GM12878 (cell line): ENCODE measurements around the gene DIO3. TPM values are rescaled to one million over a fixed set of nuclear protein-coding genes. Genes with fewer than 3 reads are reported as not detected.

Experiments
- ATAC-seq: fragments of 200-7000 bp; cut with Tn5 transposase; 3 replicates; pipeline ENCODE4 v1.9.1; 2020; ENCODE audit warnings: mild to moderate bottlenecking, moderate library complexity
- BruUV-seq: library from RNA; stranded (reverse); fragments of 400-500 nt; replicated peaks from 2 replicates; lab custom pipeline; 2021; lab: Mats Ljungman, UMichigan
- CTCF ChIA-PET: fragments of 300-600 bp; sonication (Branson Sonifier 250); formaldehyde crosslinking; extraction: SDS; loops from one replicate; lab custom pipeline; 2021; ENCODE audit warnings: inconsistent platforms; lab: Yijun Ruan, JAX
- POLR2A ChIA-PET: fragments of 350-600 bp; formaldehyde crosslinking; extraction: SDS; loops from one replicate; lab custom pipeline; 2021; ENCODE audit warnings: inconsistent platforms; lab: Charles Lee
- RAD21 ChIA-PET: fragments of 300-600 bp; sonication (Branson Sonifier 250); formaldehyde crosslinking; loops from one replicate; lab custom pipeline; 2023; ENCODE audit warnings: antibody characterized with exemption; ENCODE audit not compliant: unreplicated experiment; lab: Charles Lee
- SMC1A ChIA-PET: fragments of 300-600 bp; sonication (Branson Sonifier 250); formaldehyde crosslinking; loops from one replicate; lab custom pipeline; 2023; ENCODE audit not compliant: unreplicated experiment, uncharacterized antibody; lab: Charles Lee
- DNase-seq: peaks from one replicate; pipeline ENCODE4 v3.0.0-alpha.2; 2011; ENCODE audit warnings: low read depth, low spot score
- FAIRE-seq: peaks from 3 replicates; lab custom pipeline; 2011; peaks lifted over from hg19 to GRCh38; lab: Jason Lieb, UNC
- H2AFZ ChIP-seq: 2 replicates; pipeline ENCODE4 v1.6.0; 2011; ENCODE audit warnings: low read depth, low read length, control low read depth; ENCODE audit not compliant: control insufficient read depth
- H3K27ac ChIP-seq: 2 replicates; pipeline ENCODE4 v1.5.1; 2011; ENCODE audit warnings: control low read depth; ENCODE audit not compliant: control insufficient read depth, insufficient read depth
- H3K27me3 ChIP-seq, 2 experiments: replicated peaks in 1 of 2; 2 replicates each; pipeline versions ENCODE4 v1.6.0 to v1.6.1; 2011; ENCODE audit warnings: low read length in 1 of 2; ENCODE audit not compliant: control insufficient read depth in 2 of 2, insufficient read depth in 2 of 2
- H3K36me3 ChIP-seq, 2 experiments: 2 replicates each; pipeline ENCODE4 v1.5.1; 2011; ENCODE audit warnings: low read length in 1 of 2; ENCODE audit not compliant: control insufficient read depth in 2 of 2, insufficient read depth in 2 of 2
- H3K4me1 ChIP-seq: 2 replicates; pipeline ENCODE4 v1.6.1; 2011; ENCODE audit warnings: mild to moderate bottlenecking, low read length, moderate library complexity, mixed read lengths; ENCODE audit not compliant: control insufficient read depth, insufficient read depth
- H3K4me2 ChIP-seq: 2 replicates; pipeline ENCODE4 v1.6.0; 2011; ENCODE audit warnings: control low read depth; ENCODE audit not compliant: control insufficient read depth, insufficient read depth
- H3K4me3 ChIP-seq: fragments of 200-600 bp; sonication (generic); 2 replicates; pipeline ENCODE4 v1.5.1; 2016
- H3K79me2 ChIP-seq: 2 replicates; pipeline ENCODE4 v1.6.0; 2011; ENCODE audit warnings: low read length; ENCODE audit not compliant: control insufficient read depth, insufficient read depth
- H3K9ac ChIP-seq: 2 replicates; pipeline ENCODE4 v1.8.0; 2011; ENCODE audit warnings: low read length, control low read depth, mixed read lengths; ENCODE audit not compliant: control insufficient read depth, insufficient read depth
- H3K9me3 ChIP-seq: replicated peaks from 3 replicates; pipeline ENCODE4 v1.5.1; 2011; ENCODE audit warnings: mild to moderate bottlenecking, low read length; ENCODE audit not compliant: control insufficient read depth, insufficient read depth
- H4K20me1 ChIP-seq: 2 replicates; pipeline ENCODE4 v1.6.0; 2011; ENCODE audit not compliant: control insufficient read depth, insufficient read depth
- BCL3 ChIP-seq: IDR thresholded peaks from 2 replicates; pipeline ENCODE4 v1.6.1; 2011; ENCODE audit warnings: borderline replicate concordance, low read depth, mild to moderate bottlenecking, moderate library complexity, low read length; ENCODE audit not compliant: insufficient read depth, poor library complexity, severe bottlenecking
- TCF3 ChIP-seq: IDR thresholded peaks from 2 replicates; pipeline ENCODE4 v1.6.1; 2012; ENCODE audit warnings: low read depth, mild to moderate bottlenecking, low read length, borderline replicate concordance; ENCODE audit not compliant: insufficient read depth
- WGBS: methylation state at CpG from one replicate; pipeline ENCODE4 v1.1.6; 2016; ENCODE audit warnings: low lambda C conversion rate; ENCODE audit not compliant: insufficient replicate concordance, insufficient coverage; ENCODE audit errors: missing lambda C conversion rate; 5-methylcytosine and 5-hydroxymethylcytosine counted together
- in situ Hi-C: fragments of 300-500 bp; cut with MboI; formaldehyde crosslinking; loops from 9 replicates; pipeline ENCODE4 v1.14.3; 2018; ENCODE audit warnings: mixed read lengths
- intact Hi-C: fragments of 100-400 bp; cut with micrococcal nuclease; formaldehyde crosslinking; loops from one replicate; pipeline ENCODE4 v1.14.2; 2022; ENCODE audit not compliant: unreplicated experiment
- polyA plus RNA-seq, 11 experiments: library from polyadenylated mRNA; depleted of rRNA in 4 of 11; unstranded in 6 of 11; stranded (reverse) in 5 of 11; fragments of >200 nt; fragmentation: Nextera tagmentation in 4 of 11; fragmentation: Illumina TruSeq in 1 of 11; extraction: Ambion mirVana in 4 of 11; extraction: Trizol in 1 of 11; gene quantifications; 1 replicate in 1 of 11; 2 replicates in 10 of 11; pipeline versions ENCODE4 v1.2.1 to v1.2.3, GENCODE V29; 2011 to 2016; ENCODE audit warnings: inconsistent platforms in 2 of 11, missing spikeins in 2 of 11, low read depth in 1 of 11
- total RNA-seq, 4 experiments: library from RNA; depleted of rRNA in 3 of 4; stranded (reverse); fragments of >200 nt in 3 of 4; fragmentation: Illumina TruSeq in 1 of 4; extraction: Trizol in 1 of 4; gene quantifications; 2 replicates each; pipeline versions ENCODE4 v1.2.1 to v1.2.3, GENCODE V29; 2013 to 2021
- TF ChIP-seq, protein P1 (sequence below): fragments of 450-650 bp; IDR thresholded peaks from 2 replicates; pipeline ENCODE4 v1.6.1; 2017; ENCODE audit warnings: antibody characterized with exemption, mild to moderate bottlenecking, moderate library complexity

Gene DIO3
- total and polyA plus RNA-seq, 10 of the 15 experiments (the other 5 are each of a cell fraction or from before 2014, with no cell fraction given), result not detected

- 56% methylated on average over 1 of the region's 1 CpG for whole genome bisulfite sequencing
- Histone ChIP-seq H3K27me3 (no peaks in the 10 kb centered on the region; a peak in 2 of 4 replicates), H3K79me2 (no peaks in the 10 kb centered on the region), H4K20me1 (no peaks in the 10 kb centered on the region), H3K4me2 (no peak overlapping the region), H2AFZ (no peak overlapping the region), H3K4me3 (no peak overlapping the region), H3K36me3 (no peaks in the 10 kb centered on the region), H3K9me3 (no peaks in the 10 kb centered on the region; the same call in 2 of the 3 replicates), H3K4me1 (no peaks in the 10 kb centered on the region), H3K27ac (no peak overlapping the region), H3K9ac (no peak overlapping the region)
- CTCF ChIA-PET, result no interaction called here
- in situ Hi-C loops (no loop called here), intact Hi-C loops (no loop called here)
- no peak for FAIRE-seq
- SMC1A ChIA-PET, result no interaction called here
- no peak for DNase-seq
- POLR2A ChIA-PET, result no interaction called here
- TF ChIP-seq, protein P1, sequence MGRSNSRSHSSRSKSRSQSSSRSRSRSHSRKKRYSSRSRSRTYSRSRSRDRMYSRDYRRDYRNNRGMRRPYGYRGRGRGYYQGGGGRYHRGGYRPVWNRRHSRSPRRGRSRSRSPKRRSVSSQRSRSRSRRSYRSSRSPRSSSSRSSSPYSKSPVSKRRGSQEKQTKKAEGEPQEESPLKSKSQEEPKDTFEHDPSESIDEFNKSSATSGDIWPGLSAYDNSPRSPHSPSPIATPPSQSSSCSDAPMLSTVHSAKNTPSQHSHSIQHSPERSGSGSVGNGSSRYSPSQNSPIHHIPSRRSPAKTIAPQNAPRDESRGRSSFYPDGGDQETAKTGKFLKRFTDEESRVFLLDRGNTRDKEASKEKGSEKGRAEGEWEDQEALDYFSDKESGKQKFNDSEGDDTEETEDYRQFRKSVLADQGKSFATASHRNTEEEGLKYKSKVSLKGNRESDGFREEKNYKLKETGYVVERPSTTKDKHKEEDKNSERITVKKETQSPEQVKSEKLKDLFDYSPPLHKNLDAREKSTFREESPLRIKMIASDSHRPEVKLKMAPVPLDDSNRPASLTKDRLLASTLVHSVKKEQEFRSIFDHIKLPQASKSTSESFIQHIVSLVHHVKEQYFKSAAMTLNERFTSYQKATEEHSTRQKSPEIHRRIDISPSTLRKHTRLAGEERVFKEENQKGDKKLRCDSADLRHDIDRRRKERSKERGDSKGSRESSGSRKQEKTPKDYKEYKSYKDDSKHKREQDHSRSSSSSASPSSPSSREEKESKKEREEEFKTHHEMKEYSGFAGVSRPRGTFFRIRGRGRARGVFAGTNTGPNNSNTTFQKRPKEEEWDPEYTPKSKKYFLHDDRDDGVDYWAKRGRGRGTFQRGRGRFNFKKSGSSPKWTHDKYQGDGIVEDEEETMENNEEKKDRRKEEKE, result no peak
- TF ChIP-seq TCF3 (peak; percentile 35; the same call in 1 of the 2 replicates), BCL3 (peak; percentile 94)
- no TSS peak for BruUV-seq
- no peak for ATAC-seq
- RAD21 ChIA-PET, result no interaction called here
Observed at GRCh38 chr14:101558739-101559240, 2.5 kb upstream of the DIO3 start.
